ENCODE results near the gene FAT1.

The FAT1 gene

GRCh38 chr4:186554914-186555827 is 168.5 kb downstream of the FAT1 start, which contains the start of gene MTNR1A:
TSS of gene MTNR1A (minus strand) at chr4:186555567. CDS start at chr4:186555365, 202 bp downstream.
- DNase-seq, result peak in 1 of 2 experiments; percentile 74

GRCh38 chr4:186554539-186554913 is 169.1 kb downstream of the FAT1 start:
- DNase-seq, result peak; percentile 71

- DNase-seq, result peak; percentile 25 to 65
Measured at GRCh38 chr4:186553717-186554116, 169.9 kb downstream of the FAT1 start.

- no peak for DNase-seq
Measured at GRCh38 chr4:186551849-186552248, 171.8 kb downstream of the FAT1 start.

GRCh38 chr4:186545436-186545835 is 178.2 kb downstream of the FAT1 start:
- no peak for DNase-seq

- no peak for DNase-seq
Measured at GRCh38 chr4:186543206-186543605, 180.4 kb downstream of the FAT1 start.

GRCh38 chr4:186541801-186542200 is 181.9 kb downstream of the FAT1 start:
- no peak for DNase-seq

- DNase-seq, result no peak
Measured at GRCh38 chr4:186537843-186538521, 185.7 kb downstream of the FAT1 start.
